BJ (cell line): ENCODE measurements around the gene GRB2. TPM values are rescaled to one million over a fixed set of nuclear protein-coding genes. Genes with fewer than 3 reads are reported as not detected.

Source experiments
- CTCF ChIA-PET: fragments of 350-600 bp; formaldehyde crosslinking; extraction: SDS; loops from one replicate; lab custom pipeline; 2021; ENCODE audit warnings: antibody characterized with exemption, inconsistent platforms; lab: Yijun Ruan, JAX
- POLR2A ChIA-PET: fragments of 300-600 bp; sonication (Branson Sonifier 250); formaldehyde crosslinking; extraction: SDS; loops from one replicate; lab custom pipeline; 2021; ENCODE audit warnings: antibody characterized with exemption; lab: Charles Lee
- DNase-seq: peaks from one replicate; pipeline ENCODE4 v3.0.0-alpha.2; 2011; ENCODE audit warnings: low read depth
- H3K27me3 ChIP-seq: 2 replicates; pipeline ENCODE4 v1.6.0; 2011; ENCODE audit warnings: low read length; ENCODE audit not compliant: control insufficient read depth, insufficient read depth
- H3K36me3 ChIP-seq: 2 replicates; pipeline ENCODE4 v1.5.1; 2011; ENCODE audit warnings: low read length; ENCODE audit not compliant: control insufficient read depth, insufficient read depth
- H3K4me3 ChIP-seq: 2 replicates; pipeline ENCODE4 v1.5.1; 2011; ENCODE audit warnings: low read depth, mild to moderate bottlenecking, control low read depth, low read length
- CTCF ChIP-seq: IDR thresholded peaks from 2 replicates; pipeline ENCODE4 v1.5.1; 2011; ENCODE audit warnings: low read depth, mild to moderate bottlenecking, control low read depth, inconsistent platforms, low read length, moderate library complexity; ENCODE audit not compliant: insufficient read depth
- polyA plus RNA-seq: library from polyadenylated mRNA; depleted of rRNA; stranded (reverse); fragments of >200 nt; gene quantifications from 2 replicates; pipeline ENCODE4 v1.2.3, GENCODE V29; 2011

GRB2 gene
- polyA plus RNA-seq, 1 experiment, result 50.7 TPM

- ChIA-PET POLR2A (no interaction called here), CTCF (no interaction called here)
- no peak for DNase-seq
- Histone ChIP-seq H3K4me3 (no peak overlapping the region), H3K36me3 (no peaks in the 10 kb centered on the region; the same call in 1 of the 2 replicates), H3K27me3 (no peaks in the 10 kb centered on the region)
- TF ChIP-seq CTCF, result no peak
Measured at GRCh38 chr17:75342996-75343395, 62.5 kb downstream of the GRB2 start.

- ChIA-PET CTCF (interaction anchor here (1.8 kb wide), 1 partner anchor 15 kb away, joined by 5 read pairs; no protein-coding TSS in a partner anchor), POLR2A (no interaction called here)
- DNase-seq, result no peak
Measured at GRCh38 chr17:75341784-75342486, 63.5 kb downstream of the GRB2 start.

GRCh38 chr17:75340631-75341030 lies 64.8 kb downstream of the GRB2 start:
- CTCF ChIA-PET, result interaction anchor here (1.8 kb wide), 1 partner anchor 14 kb away, joined by 5 read pairs; no protein-coding TSS in a partner anchor
- POLR2A ChIA-PET, result no interaction called here

More at GRCh38 chr17:75341784-75342486, 63.5 kb downstream of the GRB2 start:
- Histone ChIP-seq H3K4me3 (no peak overlapping the region), H3K36me3 (no peaks in the 10 kb centered on the region; the same call in 1 of the 2 replicates), H3K27me3 (no peaks in the 10 kb centered on the region)
- no peak for TF ChIP-seq CTCF

GRCh38 chr17:75339971-75340370 lies 65.5 kb downstream of the GRB2 start:
- Histone ChIP-seq H3K4me3 (no peak overlapping the region), H3K36me3 (no peaks in the 10 kb centered on the region; the same call in 1 of the 2 replicates), H3K27me3 (no peaks in the 10 kb centered on the region)
- CTCF ChIA-PET, result interaction anchor here (1.8 kb wide), 1 partner anchor 13 kb away, joined by 5 read pairs; no protein-coding TSS in a partner anchor
- POLR2A ChIA-PET, result no interaction called here
- DNase-seq, result no peak
- no peak for TF ChIP-seq CTCF

More at GRCh38 chr17:75340631-75341030, 64.8 kb downstream of the GRB2 start:
- Histone ChIP-seq H3K36me3 (no peaks in the 10 kb centered on the region; the same call in 1 of the 2 replicates), H3K27me3 (no peaks in the 10 kb centered on the region), H3K4me3 (no peak overlapping the region)
- no peak for DNase-seq
- no peak for TF ChIP-seq CTCF

- ChIA-PET CTCF (interaction anchor here (1.3 to 2.9 kb wide), 2 partner anchors 15 to 67 kb away, joined by 6 read pairs; partner anchors contain the start of gene MIF4GD), POLR2A (interaction anchor here (0.5 to 0.7 kb wide), 2 partner anchors 14 to 26 kb away, joined by 3 to 5 read pairs; no protein-coding TSS in a partner anchor)
- no peaks in the 10 kb centered on the region for H3K27me3 ChIP-seq
- H3K36me3 ChIP-seq, result no peaks in the 10 kb centered on the region; the same call in 1 of the 2 replicates
- TF ChIP-seq CTCF, result no peak
- H3K4me3 ChIP-seq, result no peak overlapping the region
- no peak for DNase-seq
Measured at GRCh38 chr17:75338335-75338734, 67.1 kb downstream of the GRB2 start.
